Ascending aorta (tissue), 2 donors: ENCODE results near the gene PARK7. TPM values are rescaled to one million over a fixed set of nuclear protein-coding genes. Genes with fewer than 3 reads are reported as not detected.
A peak's percentile ranks its signal among the peaks of the same experiment; 100 is the strongest.
"Not testable (repeated sequence)": the region's sequence is repeated elsewhere in the genome, so short reads cannot be mapped to it uniquely, and the experiment has no call there.

Experiments
- DNase-seq, 2 donors: peaks; one replicate each; pipeline ENCODE4 v3.0.0-alpha.2; 2019; ENCODE audit warnings: low spot score in 2 of 2
- H3K27ac ChIP-seq, 2 donors: fragments of 200-600 bp; sonication (generic); one replicate each; pipeline ENCODE4 v1.5.1; 2016 to 2017; ENCODE audit warnings: mild to moderate bottlenecking in 1 of 2
- H3K27me3 ChIP-seq: fragments of 200-600 bp; sonication (generic); one replicate; pipeline ENCODE4 v1.5.1; 2017
- H3K36me3 ChIP-seq, 2 donors: fragments of 200-600 bp; sonication (generic); one replicate each; pipeline ENCODE4 v1.5.1; 2016
- H3K4me1 ChIP-seq, 2 donors: fragments of 200-600 bp; sonication (generic); one replicate each; pipeline ENCODE4 v1.5.1; 2016 to 2017; ENCODE audit warnings: mild to moderate bottlenecking in 1 of 2
- H3K4me3 ChIP-seq, 2 donors: fragments of 200-600 bp; sonication (generic); one replicate each; pipeline ENCODE4 v1.5.1; 2016 to 2017; ENCODE audit warnings: mild to moderate bottlenecking in 1 of 2
- H3K9me3 ChIP-seq, 2 donors: fragments of 200-600 bp; sonication (generic); one replicate each; pipeline ENCODE4 v1.5.1; 2016
- CTCF ChIP-seq, 3 experiments: fragments of 200-600 bp in 2 of 3; fragments of 450-650 bp in 1 of 3; sonication (generic) in 2 of 3; IDR thresholded peaks; one replicate each; pipeline ENCODE4 v1.5.1; 2016 to 2019; ENCODE audit warnings: antibody characterized with exemption in 3 of 3, mild to moderate bottlenecking in 1 of 3, moderate library complexity in 1 of 3
- intact Hi-C: fragments of 100-400 bp; cut with DNase I; formaldehyde crosslinking; loops from one replicate; pipeline ENCODE4 v1.15.1; 2023
- total RNA-seq: library from RNA; depleted of rRNA; stranded (reverse); fragments of >200 nt; gene quantifications from one replicate; pipeline ENCODE4 v1.1.0, GENCODE V29; 2016

Gene PARK7
- total RNA-seq, 1 donor from 2014 or later = 103 TPM

- H3K27ac ChIP-seq = no peak within 1 kb of the TSS
- TF ChIP-seq CTCF (IDR thresholded peaks at IDR 0.05) = no peak
- intact Hi-C loops = no loop called here
- no peaks in the 10 kb centered on the region for H3K9me3 ChIP-seq
- DNase-seq = peak in 1 of 2 donors; percentile 61
- H3K4me3 ChIP-seq = peak within 1 kb of the TSS in 1 of 2 donors; percentile 61
- H3K4me1 ChIP-seq = peaks cover 0 to 2% of the 10 kb centered on the region in 2 donors
- no peaks in the 10 kb centered on the region for H3K27me3 ChIP-seq
- H3K36me3 ChIP-seq = no peaks in the 10 kb centered on the region
Observed at GRCh38 chr1:7940745-7941436, 20.6 kb upstream of the PARK7 start, which contains the start of gene TNFRSF9. Gene TNFRSF9, minus strand, starts transcription at chr1:7940839. Its CDS starts 845 bp downstream, at chr1:7939994.

- intact Hi-C loops = no loop called here
- no peaks in the 10 kb centered on the region for H3K27me3 ChIP-seq
- TF ChIP-seq CTCF (IDR thresholded peaks at IDR 0.05) = no peak
- no peaks in the 10 kb centered on the region for H3K36me3 ChIP-seq
- peak overlapping the region in 1 of 2 donors; percentile 61 for H3K4me3 ChIP-seq
- H3K4me1 ChIP-seq = peaks cover 0 to 2% of the 10 kb centered on the region in 2 donors
- DNase-seq = no peak
- no peaks in the 10 kb centered on the region for H3K9me3 ChIP-seq
- H3K27ac ChIP-seq = no peak overlapping the region
Observed at GRCh38 chr1:7941437-7941793, 20.1 kb upstream of the PARK7 start.

GRCh38 chr1:7942214-7942921 is 19.1 kb upstream of the PARK7 start:
- Histone ChIP-seq H3K27ac (peak overlapping the region; percentile 29 to 58), H3K4me1 (peaks cover 0 to 2% of the 10 kb centered on the region in 2 donors), H3K27me3 (no peaks in the 10 kb centered on the region), H3K36me3 (no peaks in the 10 kb centered on the region), H3K9me3 (no peaks in the 10 kb centered on the region), H3K4me3 (peak overlapping the region; percentile 34 to 61)
- intact Hi-C loops = no loop called here
- DNase-seq = peak in 1 of 2 donors; percentile 79
- TF ChIP-seq CTCF (IDR thresholded peaks at IDR 0.05) = peak in 2 of 3 experiments; percentile 24 to 43

- H3K9me3 ChIP-seq = no peaks in the 10 kb centered on the region
- no peak overlapping the region for H3K27ac ChIP-seq
- no peaks in the 10 kb centered on the region for H3K36me3 ChIP-seq
- intact Hi-C loops = no loop called here
- TF ChIP-seq CTCF (IDR thresholded peaks at IDR 0.05) = no peak
- H3K4me1 ChIP-seq = peaks cover 0 to 2% of the 10 kb centered on the region in 2 donors
- H3K4me3 ChIP-seq = no peak overlapping the region
- DNase-seq = no peak
- H3K27me3 ChIP-seq = no peaks in the 10 kb centered on the region
Observed at GRCh38 chr1:7943251-7943650, 18.3 kb upstream of the PARK7 start.

GRCh38 chr1:7948960-7949359 is 12.6 kb upstream of the PARK7 start:
- H3K4me3 ChIP-seq = no peak overlapping the region
- H3K27me3 ChIP-seq = no peaks in the 10 kb centered on the region
- no peaks in the 10 kb centered on the region for H3K36me3 ChIP-seq
- peak in 1 of 2 donors; percentile 31 for DNase-seq
- H3K27ac ChIP-seq = no peak overlapping the region
- H3K9me3 ChIP-seq = no peaks in the 10 kb centered on the region
- no peak for TF ChIP-seq CTCF (IDR thresholded peaks at IDR 0.05)
- peaks cover 0 to 4% of the 10 kb centered on the region in 2 donors for H3K4me1 ChIP-seq
- intact Hi-C loops = no loop called here

GRCh38 chr1:7952791-7953190 is 8.7 kb upstream of the PARK7 start:
- H3K27ac ChIP-seq, intact Hi-C loops, DNase-seq, H3K4me1 ChIP-seq, H3K9me3 ChIP-seq, H3K27me3 ChIP-seq, H3K36me3 ChIP-seq, H3K4me3 ChIP-seq: not testable (repeated sequence)
